Subcutaneous adipose tissue (tissue), 4 donors: Measurements from ENCODE around the gene UGT1A4. TPM values are rescaled to one million over a fixed set of nuclear protein-coding genes. Genes with fewer than 3 reads are reported as not detected.

Experiments
- total RNA-seq, 4 donors: library from RNA; depleted of rRNA; stranded (reverse); fragments of >200 nt; gene quantifications; one replicate each; pipeline ENCODE4 v1.1.0, GENCODE V29; 2016
- TF ChIP-seq, protein P1 (sequence below): fragments of 450-650 bp; IDR thresholded peaks from one replicate; pipeline ENCODE4 v1.5.1; 2016; ENCODE audit warnings: low read depth, mild to moderate bottlenecking, control low read depth, antibody characterized with exemption, moderate library complexity

UGT1A4 gene
- total RNA-seq, 4 donors from 2014 or later = not detected

DNA sequence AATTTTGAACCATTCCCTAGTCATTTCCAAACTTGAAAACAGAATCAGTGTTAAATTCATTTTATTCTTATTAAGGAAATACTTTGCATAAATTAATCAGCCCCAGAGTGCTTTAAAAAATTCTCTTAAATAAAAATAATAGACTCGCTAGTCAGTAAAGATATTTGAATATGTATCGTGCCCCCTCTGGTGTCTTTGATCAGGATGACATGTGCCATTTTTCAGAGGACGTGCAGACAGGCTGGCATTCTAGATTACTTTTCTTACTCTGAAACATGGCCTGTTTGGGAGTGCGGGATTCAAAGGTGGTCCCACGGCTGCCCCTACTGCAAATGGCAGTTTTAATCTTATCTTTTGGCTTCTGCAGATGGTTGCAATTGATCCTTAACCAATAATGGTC, 54.0 kb downstream of the UGT1A4 start:
- TF ChIP-seq, protein P1, sequence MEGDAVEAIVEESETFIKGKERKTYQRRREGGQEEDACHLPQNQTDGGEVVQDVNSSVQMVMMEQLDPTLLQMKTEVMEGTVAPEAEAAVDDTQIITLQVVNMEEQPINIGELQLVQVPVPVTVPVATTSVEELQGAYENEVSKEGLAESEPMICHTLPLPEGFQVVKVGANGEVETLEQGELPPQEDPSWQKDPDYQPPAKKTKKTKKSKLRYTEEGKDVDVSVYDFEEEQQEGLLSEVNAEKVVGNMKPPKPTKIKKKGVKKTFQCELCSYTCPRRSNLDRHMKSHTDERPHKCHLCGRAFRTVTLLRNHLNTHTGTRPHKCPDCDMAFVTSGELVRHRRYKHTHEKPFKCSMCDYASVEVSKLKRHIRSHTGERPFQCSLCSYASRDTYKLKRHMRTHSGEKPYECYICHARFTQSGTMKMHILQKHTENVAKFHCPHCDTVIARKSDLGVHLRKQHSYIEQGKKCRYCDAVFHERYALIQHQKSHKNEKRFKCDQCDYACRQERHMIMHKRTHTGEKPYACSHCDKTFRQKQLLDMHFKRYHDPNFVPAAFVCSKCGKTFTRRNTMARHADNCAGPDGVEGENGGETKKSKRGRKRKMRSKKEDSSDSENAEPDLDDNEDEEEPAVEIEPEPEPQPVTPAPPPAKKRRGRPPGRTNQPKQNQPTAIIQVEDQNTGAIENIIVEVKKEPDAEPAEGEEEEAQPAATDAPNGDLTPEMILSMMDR = no peak

DNA sequence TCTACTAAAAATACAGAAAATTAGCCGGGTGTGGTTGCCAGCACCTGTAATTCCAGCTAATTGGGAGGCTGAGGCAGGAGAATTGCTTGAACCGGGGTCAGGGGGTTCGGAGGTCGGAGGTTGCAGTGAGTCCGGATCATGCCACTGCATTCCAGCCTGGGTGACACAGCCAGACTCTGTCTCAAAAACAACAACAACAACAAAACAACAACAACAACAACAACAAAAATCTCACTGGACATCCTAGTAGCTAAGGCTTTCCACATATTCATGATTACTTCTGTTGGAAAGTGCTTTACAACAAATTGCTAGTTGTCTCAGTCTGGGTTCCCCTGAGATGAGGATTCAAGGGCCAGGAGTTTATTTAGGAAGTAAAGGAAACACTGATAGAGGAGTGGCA, 55.3 kb downstream of the UGT1A4 start:
- TF ChIP-seq, protein P1 = no peak

DNA sequence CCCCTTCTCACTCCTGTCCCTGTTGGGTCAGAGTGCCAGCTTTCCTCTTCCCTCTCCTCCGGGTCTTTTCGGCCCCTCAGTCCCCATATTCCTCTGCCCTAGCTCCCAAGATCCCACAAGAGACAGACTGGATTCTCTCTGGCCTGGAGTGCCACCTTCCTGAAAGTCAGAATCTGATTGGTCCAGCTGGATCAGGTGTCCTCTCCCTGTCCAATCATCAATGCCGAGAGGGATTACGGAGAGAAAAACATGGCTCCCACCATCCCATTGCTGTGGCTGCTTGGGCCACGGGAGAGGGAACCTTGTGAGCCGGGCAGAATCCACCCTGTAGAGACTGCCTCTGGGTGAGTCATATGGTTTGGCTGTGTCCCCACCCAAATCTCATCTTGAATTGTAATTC, 56.9 kb downstream of the UGT1A4 start:
- TF ChIP-seq, protein P1 = no peak

DNA sequence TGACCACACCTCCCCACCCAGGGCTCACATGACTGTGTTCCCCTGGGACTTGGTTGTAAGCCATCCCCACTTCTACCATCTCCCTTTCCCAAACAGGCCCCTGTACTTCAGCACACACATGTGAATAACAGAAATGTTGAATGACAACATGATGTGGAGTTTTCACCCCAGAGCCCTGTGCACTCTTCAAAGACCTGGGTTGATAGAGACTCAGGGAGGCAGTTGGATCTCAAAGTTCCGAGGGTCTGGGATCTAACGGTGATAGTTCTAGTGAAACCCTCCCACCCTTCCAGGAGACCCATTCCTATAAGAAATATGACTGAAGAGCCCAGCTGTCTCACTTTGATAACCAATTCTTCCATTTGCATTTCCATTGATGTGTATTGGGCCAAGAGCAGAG, 59.5 kb downstream of the UGT1A4 start, which contains the start of gene MROH2A:
TSS of gene MROH2A (plus strand) at position 301 of the 400 bp plus-strand sequence. CDS start 1,029 bp downstream, outside the sequence.
- TF ChIP-seq, protein P1 = no peak

DNA sequence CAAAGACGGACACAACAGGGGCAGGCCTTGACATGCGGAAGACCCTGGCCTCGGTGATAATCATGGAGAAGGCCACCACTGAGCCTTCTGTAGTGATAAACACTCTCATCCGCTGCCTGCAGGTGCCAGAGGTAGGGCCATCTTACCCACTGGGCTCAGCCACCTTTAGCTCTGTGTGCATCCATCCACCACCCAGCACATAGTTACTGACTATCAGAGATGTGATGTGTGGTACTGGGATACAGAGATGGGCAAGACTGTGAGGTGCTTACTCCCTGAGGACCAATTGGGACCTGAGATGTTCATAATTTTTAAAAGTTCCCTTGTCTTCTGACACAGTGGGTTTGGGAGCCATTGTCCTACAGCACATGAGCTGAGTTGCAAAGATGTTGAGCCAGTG, 61.2 kb downstream of the UGT1A4 start:
- TF ChIP-seq, protein P1 = no peak

DNA sequence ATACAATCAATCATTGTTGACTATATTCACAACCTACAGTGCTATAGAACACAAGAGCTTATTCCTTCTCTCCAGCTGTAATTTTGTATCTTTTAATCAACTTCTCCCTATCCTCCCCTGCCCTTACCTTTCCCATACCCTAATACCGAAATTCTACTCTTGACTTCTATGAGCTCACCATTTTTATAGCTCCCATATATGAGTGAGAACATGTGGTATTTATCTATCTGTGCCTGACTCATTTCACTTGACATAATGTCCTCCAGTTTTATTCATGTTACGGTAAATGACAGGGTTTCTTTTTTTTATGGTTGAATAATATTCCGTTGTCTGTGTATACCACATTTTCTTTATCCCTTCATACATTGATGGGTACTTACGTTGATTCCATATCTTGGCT, 62.2 kb downstream of the UGT1A4 start:
- TF ChIP-seq, protein P1 = no peak

DNA sequence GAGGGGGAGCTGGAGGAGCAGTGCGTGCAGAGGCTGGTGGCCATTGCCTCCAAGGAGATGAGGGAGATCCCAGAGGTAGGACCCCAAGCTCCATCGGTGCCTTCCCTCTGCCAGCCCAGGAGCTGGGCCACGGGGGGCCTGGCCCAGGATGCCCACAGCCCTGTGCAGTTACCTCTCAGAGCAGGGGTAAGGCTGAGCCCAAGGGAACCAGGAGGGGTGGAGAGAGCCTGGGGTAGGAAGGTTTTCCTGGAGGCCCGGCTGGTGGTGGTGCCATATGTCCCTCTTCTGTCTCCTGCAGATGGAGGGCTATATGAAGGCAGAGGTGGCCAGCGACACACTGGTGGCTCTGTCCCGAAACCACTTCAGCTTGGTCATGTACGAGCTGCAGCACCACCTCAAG, 71.0 kb downstream of the UGT1A4 start:
- TF ChIP-seq, protein P1 = no peak
